Measurements from ENCODE around the gene GPC6. TPM values are rescaled to one million over a fixed set of nuclear protein-coding genes. Genes with fewer than 3 reads are reported as not detected.

GPC6 gene
- total RNA-seq, 1 donor from 2014 or later, result 13.8 TPM

- Histone ChIP-seq H3K9me3 (no peaks in the 10 kb centered on the region), H3K4me3 (no peak overlapping the region), H3K4me1 (no peaks in the 10 kb centered on the region), H3K27me3 (no peaks in the 10 kb centered on the region), H3K27ac (no peak overlapping the region), H3K36me3 (no peaks in the 10 kb centered on the region)
- DNase-seq (ENCODE audit: extremely low spot score in 2 of 2), result no peak
- intact Hi-C loops (cut with DNase I), result no loop called here
- no peak for TF ChIP-seq CTCF (IDR thresholded peaks at IDR 0.05)
- TF ChIP-seq POLR2AphosphoS5 (IDR thresholded peaks at IDR 0.05; ENCODE audit: insufficient read depth in 1 of 2, low read depth in 1 of 2), result no peak
- TF ChIP-seq POLR2A (IDR thresholded peaks at IDR 0.05), result no peak
Observed at GRCh38 chr13:94239135-94239534, 1012.5 kb downstream of the GPC6 start.

GRCh38 chr13:94242554-94242953 is 1015.9 kb downstream of the GPC6 start:
- no peaks in the 10 kb centered on the region for H3K9me3 ChIP-seq
- DNase-seq (ENCODE audit: extremely low spot score in 2 of 2), result no peak
- no peak overlapping the region for H3K27ac ChIP-seq
- H3K4me1 ChIP-seq, result no peaks in the 10 kb centered on the region
- no peak overlapping the region for H3K4me3 ChIP-seq
- intact Hi-C loops (cut with DNase I), result no loop called here
- TF ChIP-seq CTCF (IDR thresholded peaks at IDR 0.05), result no peak
- TF ChIP-seq POLR2AphosphoS5 (IDR thresholded peaks at IDR 0.05; ENCODE audit: insufficient read depth in 1 of 2, low read depth in 1 of 2), result no peak
- no peak for TF ChIP-seq POLR2A (IDR thresholded peaks at IDR 0.05)
- no peaks in the 10 kb centered on the region for H3K36me3 ChIP-seq
- H3K27me3 ChIP-seq, result no peaks in the 10 kb centered on the region

- no peaks in the 10 kb centered on the region for H3K36me3 ChIP-seq
- no peak overlapping the region for H3K27ac ChIP-seq
- no peak overlapping the region for H3K4me3 ChIP-seq
- DNase-seq (ENCODE audit: extremely low spot score in 2 of 2), result no peak
- intact Hi-C loops (cut with DNase I), result no loop called here
- no peaks in the 10 kb centered on the region for H3K9me3 ChIP-seq
- no peaks in the 10 kb centered on the region for H3K4me1 ChIP-seq
- no peaks in the 10 kb centered on the region for H3K27me3 ChIP-seq
- TF ChIP-seq POLR2A (IDR thresholded peaks at IDR 0.05) (no peak), CTCF (IDR thresholded peaks at IDR 0.05) (no peak)
Observed at GRCh38 chr13:94243551-94243950, 1016.9 kb downstream of the GPC6 start.

- H3K4me3 ChIP-seq, result no peak overlapping the region
- no peaks in the 10 kb centered on the region for H3K36me3 ChIP-seq
- no peaks in the 10 kb centered on the region for H3K4me1 ChIP-seq
- TF ChIP-seq POLR2AphosphoS5 (IDR thresholded peaks at IDR 0.05; ENCODE audit: insufficient read depth in 1 of 2, low read depth in 1 of 2) (no peak), CTCF (IDR thresholded peaks at IDR 0.05) (no peak), POLR2A (IDR thresholded peaks at IDR 0.05) (no peak)
- no peaks in the 10 kb centered on the region for H3K9me3 ChIP-seq
- no peaks in the 10 kb centered on the region for H3K27me3 ChIP-seq
- no peak overlapping the region for H3K27ac ChIP-seq
- DNase-seq (ENCODE audit: extremely low spot score in 2 of 2), result no peak
- intact Hi-C loops (cut with DNase I), result no loop called here
Observed at GRCh38 chr13:94246495-94246894, 1019.9 kb downstream of the GPC6 start.

- Histone ChIP-seq H3K36me3 (no peaks in the 10 kb centered on the region), H3K27ac (no peak overlapping the region), H3K9me3 (no peaks in the 10 kb centered on the region), H3K27me3 (no peaks in the 10 kb centered on the region), H3K4me3 (no peak overlapping the region), H3K4me1 (no peaks in the 10 kb centered on the region)
- intact Hi-C loops (cut with DNase I), result no loop called here
- no peak for DNase-seq (ENCODE audit: extremely low spot score in 2 of 2)
- TF ChIP-seq POLR2AphosphoS5 (IDR thresholded peaks at IDR 0.05; ENCODE audit: insufficient read depth in 1 of 2, low read depth in 1 of 2) (no peak), POLR2A (IDR thresholded peaks at IDR 0.05) (no peak), CTCF (IDR thresholded peaks at IDR 0.05) (no peak)
Observed at GRCh38 chr13:94247890-94248289, 1021.3 kb downstream of the GPC6 start.

Measured in vagina (tissue), 2 donors.